ENCODE results near the gene TELO2. TPM values are rescaled to one million over a fixed set of nuclear protein-coding genes. Genes with fewer than 3 reads are reported as not detected.

TELO2 gene
- total and polyA plus RNA-seq, 2 experiments from 2014 or later, result 51.6 to 58.7 TPM

DNA sequence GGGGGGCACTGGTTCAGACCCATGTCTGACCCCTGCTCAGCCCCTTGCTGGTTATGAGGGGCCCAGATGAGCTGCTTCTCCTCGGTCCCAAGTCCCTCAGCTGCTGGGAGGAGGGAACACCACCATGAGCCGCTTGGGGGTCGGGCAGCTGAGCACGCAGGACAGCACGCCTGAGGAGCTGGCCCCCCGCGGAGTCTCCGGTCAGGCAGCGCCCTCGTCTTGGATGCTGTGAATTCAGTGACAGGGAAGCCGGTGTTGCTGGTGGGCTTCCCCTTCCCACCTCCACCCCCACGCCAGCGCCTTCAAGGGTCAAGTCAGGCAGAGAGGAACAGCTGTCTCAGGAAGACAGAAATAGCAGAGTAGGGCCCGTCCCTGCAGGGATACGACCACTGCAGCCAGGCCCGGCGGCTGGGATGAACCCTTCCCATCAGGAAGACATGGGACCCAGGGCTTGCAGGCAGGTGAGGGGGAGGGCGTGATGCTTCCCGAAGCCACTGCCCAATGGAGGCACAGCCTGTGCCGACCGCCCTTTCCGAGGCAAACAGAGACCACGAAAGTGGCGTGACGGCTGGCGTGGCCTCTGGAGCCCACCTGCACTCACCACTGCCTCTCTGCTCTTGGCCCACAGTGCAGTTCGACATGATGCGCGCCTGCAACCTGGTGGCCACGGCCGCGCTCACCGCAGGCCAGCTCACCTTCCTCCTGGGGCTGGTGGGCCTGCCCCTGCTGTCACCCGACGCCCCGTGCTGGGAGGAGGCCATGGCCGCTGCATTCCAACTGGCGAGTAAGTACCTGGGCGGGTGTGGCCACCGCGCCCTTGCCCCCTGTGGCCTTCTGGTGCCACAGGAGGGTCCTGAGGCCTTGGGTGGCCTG is 48.4 kb downstream of the TELO2 start:
- no peak overlapping the region for H3K4me3 ChIP-seq
- no peak overlapping the region for H3K27ac ChIP-seq
- no peaks in the 10 kb centered on the region for H3K36me3 ChIP-seq
- no peak for DNase-seq (ENCODE audit: low read depth in 1 of 2, low spot score in 1 of 2)
- peaks cover 13% of the 10 kb centered on the region for H3K4me1 ChIP-seq (ENCODE audit: low read depth)
- no peaks in the 10 kb centered on the region for H3K27me3 ChIP-seq
- no peaks in the 10 kb centered on the region for H3K9me3 ChIP-seq (ENCODE audit: low read depth)
- no peak for TF ChIP-seq CTCF (IDR thresholded peaks at IDR 0.05; ENCODE audit: low read depth, low read length)

DNA sequence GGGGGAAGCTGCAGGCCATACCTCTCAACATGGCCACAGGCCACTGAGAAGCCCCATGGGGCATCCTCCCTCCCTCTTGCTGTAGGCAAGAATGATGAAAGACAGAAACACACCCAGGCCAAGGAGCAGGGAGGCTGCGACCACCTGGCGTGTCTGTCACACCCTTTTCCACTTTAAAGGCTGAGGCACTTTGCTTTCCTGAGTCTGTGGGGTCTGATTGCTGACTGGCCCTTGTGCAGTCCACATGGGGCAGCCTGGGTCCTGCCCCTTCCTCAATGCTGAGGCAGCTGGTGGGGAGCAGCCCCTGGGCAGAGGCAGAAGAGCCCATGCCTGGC is 49.0 kb downstream of the TELO2 start:
- peak overlapping the region; percentile 48 for H3K27ac ChIP-seq
- no peak for TF ChIP-seq CTCF (IDR thresholded peaks at IDR 0.05; ENCODE audit: low read depth, low read length)
- no peaks in the 10 kb centered on the region for H3K27me3 ChIP-seq
- DNase-seq (ENCODE audit: low read depth in 1 of 2, low spot score in 1 of 2), result no peak
- peaks cover 13% of the 10 kb centered on the region for H3K4me1 ChIP-seq (ENCODE audit: low read depth)
- no peak overlapping the region for H3K4me3 ChIP-seq
- no peaks in the 10 kb centered on the region for H3K36me3 ChIP-seq
- H3K9me3 ChIP-seq (ENCODE audit: low read depth), result no peaks in the 10 kb centered on the region

DNA sequence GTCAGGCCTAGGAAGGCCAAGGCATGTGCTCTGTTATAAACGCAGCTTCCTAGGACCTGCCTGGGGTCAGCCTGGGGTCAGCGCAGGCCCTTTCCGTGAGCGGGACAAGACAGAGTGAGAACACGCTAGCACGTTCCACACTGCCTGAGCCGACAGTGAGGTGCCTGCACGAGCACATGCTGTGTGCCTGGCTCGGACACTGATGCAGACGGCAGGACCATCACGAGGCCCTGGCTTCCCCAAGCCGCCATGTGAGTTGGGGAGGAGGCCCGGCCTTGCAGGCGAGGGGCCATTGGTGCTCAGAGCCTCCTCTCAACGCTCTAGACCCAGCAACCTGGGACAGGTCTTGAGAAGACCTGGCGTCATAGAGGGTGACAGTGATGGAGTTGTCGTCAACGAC is 49.4 kb downstream of the TELO2 start:
- Histone ChIP-seq H3K4me3 (no peak overlapping the region), H3K27ac (peak overlapping the region; percentile 48), H3K4me1 (ENCODE audit: low read depth) (peaks cover 13% of the 10 kb centered on the region), H3K9me3 (ENCODE audit: low read depth) (no peaks in the 10 kb centered on the region), H3K36me3 (no peaks in the 10 kb centered on the region), H3K27me3 (no peaks in the 10 kb centered on the region)
- TF ChIP-seq CTCF (IDR thresholded peaks at IDR 0.05; ENCODE audit: low read depth, low read length), result no peak
- DNase-seq (ENCODE audit: low read depth in 1 of 2, low spot score in 1 of 2), result no peak

- Histone ChIP-seq H3K27me3 (no peaks in the 10 kb centered on the region), H3K36me3 (no peaks in the 10 kb centered on the region), H3K27ac (peak overlapping the region; percentile 48), H3K4me3 (no peak overlapping the region), H3K4me1 (ENCODE audit: low read depth) (peaks cover 13% of the 10 kb centered on the region), H3K9me3 (ENCODE audit: low read depth) (no peaks in the 10 kb centered on the region)
- peak; percentile 45 to 87 for DNase-seq (ENCODE audit: low read depth in 1 of 2, low spot score in 1 of 2)
- peak; percentile 22 for TF ChIP-seq CTCF (IDR thresholded peaks at IDR 0.05; ENCODE audit: low read depth, low read length)
Observed at GRCh38 chr16:1543085-1543896, 50.1 kb downstream of the TELO2 start.

DNA sequence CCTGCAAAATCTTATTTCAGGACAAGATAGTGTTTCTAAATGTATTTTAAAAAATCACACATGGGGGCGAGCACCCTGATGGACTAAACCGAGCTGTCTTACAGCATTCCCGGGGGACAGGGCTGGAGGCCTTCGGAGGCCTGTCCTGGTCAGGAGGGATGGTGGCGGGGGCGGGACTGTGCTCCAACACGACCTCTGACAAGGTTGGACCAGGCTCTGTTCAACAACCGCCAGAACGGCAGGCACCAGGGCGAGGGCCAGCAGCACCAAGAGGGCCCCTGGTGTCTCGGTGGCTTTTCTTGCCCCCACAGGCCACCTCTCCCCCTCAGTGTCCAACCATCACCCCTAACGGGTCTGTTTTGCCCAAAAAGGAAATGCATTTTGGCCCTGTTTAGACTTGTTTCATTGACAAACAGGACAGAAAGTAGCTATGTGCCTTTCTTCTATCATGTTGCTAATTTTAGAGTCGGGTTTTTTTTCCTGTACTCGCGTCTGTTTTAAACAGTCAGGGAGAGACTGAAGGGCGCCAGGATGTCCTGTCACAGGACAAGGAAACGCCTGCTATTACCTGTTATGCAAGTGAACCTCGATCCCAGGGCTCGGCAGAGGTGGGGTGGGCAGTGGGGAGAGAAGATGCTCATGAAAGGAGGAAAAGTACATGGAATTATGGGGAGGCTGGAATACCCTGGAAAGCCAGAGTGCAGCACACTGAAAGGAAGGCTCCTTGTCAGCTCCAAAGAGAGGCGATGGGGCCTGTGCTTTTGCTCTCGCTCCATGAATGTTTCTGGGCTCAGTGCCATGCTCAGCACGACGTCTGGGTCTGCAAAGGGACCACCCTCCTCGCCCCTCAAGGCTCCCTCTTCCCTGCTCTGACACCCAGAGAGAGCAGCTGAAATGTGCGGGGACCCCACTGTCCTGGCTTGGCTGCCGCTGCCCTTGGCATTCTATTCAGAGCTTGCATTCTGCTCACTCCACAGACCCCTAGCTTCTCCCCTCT is 52.2 kb downstream of the TELO2 start:
- no peaks in the 10 kb centered on the region for H3K9me3 ChIP-seq (ENCODE audit: low read depth)
- no peaks in the 10 kb centered on the region for H3K27me3 ChIP-seq
- H3K27ac ChIP-seq, result peak overlapping the region; percentile 94
- peaks cover 19% of the 10 kb centered on the region for H3K4me1 ChIP-seq (ENCODE audit: low read depth)
- DNase-seq (ENCODE audit: low read depth in 1 of 2, low spot score in 1 of 2), result peak in 1 of 2 donors; percentile 51
- H3K36me3 ChIP-seq, result no peaks in the 10 kb centered on the region
- no peak for TF ChIP-seq CTCF (IDR thresholded peaks at IDR 0.05; ENCODE audit: low read depth, low read length)
- no peak overlapping the region for H3K4me3 ChIP-seq

Data from cardiac muscle cell (in vitro differentiated cells and primary cell).